HTR-8/SVneo (cell line): Measurements from ENCODE around the gene AGAP3.

Experiments
- DNase-seq: peaks from one replicate; pipeline ENCODE4 v3.0.0; 2011; ENCODE audit warnings: low spot score, mixed read lengths; ENCODE audit not compliant: insufficient read length
- FAIRE-seq: peaks from 2 replicates; lab custom pipeline; 2011; peaks lifted over from hg19 to GRCh38; lab: Jason Lieb, UNC

The AGAP3 gene

GRCh38 chr7:151144387-151144786 lies 58.1 kb downstream of the AGAP3 start:
- FAIRE-seq: no peak
- DNase-seq: no peak

GRCh38 chr7:151146761-151147160 lies 60.5 kb downstream of the AGAP3 start:
- DNase-seq (no peak), FAIRE-seq (no peak)

- DNase-seq: no peak
- FAIRE-seq: no peak
Observed at GRCh38 chr7:151148319-151149259, 62.3 kb downstream of the AGAP3 start.

GRCh38 chr7:151150388-151150787 lies 64.1 kb downstream of the AGAP3 start:
- DNase-seq (no peak), FAIRE-seq (no peak)

GRCh38 chr7:151152643-151153513 lies 66.6 kb downstream of the AGAP3 start:
- no peak for FAIRE-seq

GRCh38 chr7:151157645-151158329 lies 71.5 kb downstream of the AGAP3 start:
- DNase-seq (no peak), FAIRE-seq (no peak)

More at GRCh38 chr7:151152643-151153513, 66.6 kb downstream of the AGAP3 start:
- no peak for DNase-seq

- DNase-seq (no peak), FAIRE-seq (no peak)
Observed at GRCh38 chr7:151161757-151162156, 75.5 kb downstream of the AGAP3 start.

- FAIRE-seq (no peak), DNase-seq (no peak)
Observed at GRCh38 chr7:151166629-151167196, 80.4 kb downstream of the AGAP3 start.

- DNase-seq (peak; percentile 24), FAIRE-seq (no peak)
Observed at GRCh38 chr7:151167197-151167961, 81.1 kb downstream of the AGAP3 start, which contains the start of gene GBX1. TSS of gene GBX1 (minus strand) at chr7:151167694. CDS start at chr7:151167548, 146 bp downstream.

- no peak for FAIRE-seq
- DNase-seq: peak; percentile 46
Observed at GRCh38 chr7:151168003-151168786, 81.9 kb downstream of the AGAP3 start.

- FAIRE-seq (no peak), DNase-seq (no peak)
Observed at GRCh38 chr7:151168787-151169162, 82.5 kb downstream of the AGAP3 start.

GRCh38 chr7:151172273-151173141 lies 86.2 kb downstream of the AGAP3 start:
- FAIRE-seq: peak; percentile 20
- peak; percentile 76 for DNase-seq

- FAIRE-seq (no peak), DNase-seq (no peak)
Observed at GRCh38 chr7:151173386-151174245, 87.3 kb downstream of the AGAP3 start.

GRCh38 chr7:151174246-151175046 lies 88.2 kb downstream of the AGAP3 start:
- DNase-seq (no peak), FAIRE-seq (no peak)

- FAIRE-seq (no peak), DNase-seq (no peak)
Observed at GRCh38 chr7:151175047-151175792, 88.9 kb downstream of the AGAP3 start.
